ENCODE results near the gene ABCB11. TPM values are rescaled to one million over a fixed set of nuclear protein-coding genes. Genes with fewer than 3 reads are reported as not detected.

ABCB11 gene
- total RNA-seq, 1 experiment from 2014 or later, result 1.3 TPM

DNA sequence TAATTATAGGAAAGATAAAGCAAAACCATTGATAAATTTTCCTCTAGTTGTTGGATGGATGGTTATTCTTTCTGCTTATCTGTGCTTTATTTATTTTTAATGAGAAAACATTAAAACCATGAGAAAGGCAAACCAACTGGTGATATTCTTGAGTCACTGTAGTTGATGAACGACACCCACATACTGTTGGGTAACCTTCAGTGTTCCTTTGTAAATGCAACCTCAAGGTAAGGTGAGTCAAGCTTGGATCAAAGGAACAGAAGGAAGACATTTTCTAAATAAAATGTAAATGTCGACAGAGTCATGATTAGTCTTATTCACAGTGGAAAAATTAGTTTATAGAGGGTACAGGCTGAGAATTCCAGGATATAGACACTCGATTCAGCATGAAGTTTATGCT, 12.7 kb downstream of the ABCB11 start:
- no peak overlapping the region for H3K27ac Mint-ChIP-seq (ENCODE audit: unreplicated experiment)

DNA sequence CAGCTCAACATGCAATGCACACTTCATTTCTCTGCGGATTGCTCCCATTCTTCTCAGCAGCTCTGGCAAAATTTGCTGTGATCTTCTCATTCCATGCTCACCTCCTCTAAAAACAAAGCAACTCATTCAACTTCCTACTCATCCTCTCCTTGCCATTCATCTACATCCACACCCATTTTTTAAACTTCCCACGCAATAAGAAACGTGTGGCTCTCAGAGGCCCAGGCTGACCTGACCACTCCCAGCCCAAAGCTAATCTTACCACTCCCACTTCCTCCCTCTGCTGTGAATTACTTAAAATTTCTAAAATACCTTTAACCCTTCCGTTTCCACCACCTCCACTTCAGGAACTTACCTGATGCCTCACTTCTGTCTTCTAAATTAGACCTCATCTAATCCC, 15.2 kb downstream of the ABCB11 start:
- peak; percentile 58 for DNase-seq
- intact Hi-C loops (cut with micrococcal nuclease; ENCODE audit: unreplicated experiment), result no loop called here
- Mint-ChIP-seq H3K27me3 (ENCODE audit: unreplicated experiment) (no peaks in the 10 kb centered on the region), H3K9me3 (ENCODE audit: low read depth, unreplicated experiment) (peaks cover 10% of the 10 kb centered on the region), H3K4me3 (ENCODE audit: low read depth, unreplicated experiment) (peak overlapping the region; percentile 2), H3K4me1 (ENCODE audit: low read depth, unreplicated experiment) (peaks cover 61% of the 10 kb centered on the region), H3K36me3 (ENCODE audit: insufficient read depth, unreplicated experiment) (peaks cover 30% of the 10 kb centered on the region), H3K27ac (ENCODE audit: unreplicated experiment) (peak overlapping the region; percentile 87)
- TF ChIP-seq, protein P1, sequence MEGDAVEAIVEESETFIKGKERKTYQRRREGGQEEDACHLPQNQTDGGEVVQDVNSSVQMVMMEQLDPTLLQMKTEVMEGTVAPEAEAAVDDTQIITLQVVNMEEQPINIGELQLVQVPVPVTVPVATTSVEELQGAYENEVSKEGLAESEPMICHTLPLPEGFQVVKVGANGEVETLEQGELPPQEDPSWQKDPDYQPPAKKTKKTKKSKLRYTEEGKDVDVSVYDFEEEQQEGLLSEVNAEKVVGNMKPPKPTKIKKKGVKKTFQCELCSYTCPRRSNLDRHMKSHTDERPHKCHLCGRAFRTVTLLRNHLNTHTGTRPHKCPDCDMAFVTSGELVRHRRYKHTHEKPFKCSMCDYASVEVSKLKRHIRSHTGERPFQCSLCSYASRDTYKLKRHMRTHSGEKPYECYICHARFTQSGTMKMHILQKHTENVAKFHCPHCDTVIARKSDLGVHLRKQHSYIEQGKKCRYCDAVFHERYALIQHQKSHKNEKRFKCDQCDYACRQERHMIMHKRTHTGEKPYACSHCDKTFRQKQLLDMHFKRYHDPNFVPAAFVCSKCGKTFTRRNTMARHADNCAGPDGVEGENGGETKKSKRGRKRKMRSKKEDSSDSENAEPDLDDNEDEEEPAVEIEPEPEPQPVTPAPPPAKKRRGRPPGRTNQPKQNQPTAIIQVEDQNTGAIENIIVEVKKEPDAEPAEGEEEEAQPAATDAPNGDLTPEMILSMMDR (IDR thresholded peaks at IDR 0.05; ENCODE audit: unreplicated experiment), result no peak
- CTCF ChIA-PET, result interaction anchor here (1.6 to 3.6 kb wide), 3 partner anchors 10 to 51 kb away, joined by 4 to 44 read pairs (median 6); no protein-coding TSS in a partner anchor
- no TSS peak for BruUV-seq (replicated peaks)

More for the DNA sequence above, 12.7 kb downstream of the ABCB11 start:
- Mint-ChIP-seq H3K4me3 (ENCODE audit: low read depth, unreplicated experiment) (no peak overlapping the region), H3K27me3 (ENCODE audit: unreplicated experiment) (no peaks in the 10 kb centered on the region), H3K9me3 (ENCODE audit: low read depth, unreplicated experiment) (peaks cover 10% of the 10 kb centered on the region), H3K36me3 (ENCODE audit: insufficient read depth, unreplicated experiment) (peaks cover 17% of the 10 kb centered on the region), H3K4me1 (ENCODE audit: low read depth, unreplicated experiment) (peaks cover 37% of the 10 kb centered on the region)
- TF ChIP-seq, protein P1 (IDR thresholded peaks at IDR 0.05; ENCODE audit: unreplicated experiment), result no peak
- DNase-seq, result no peak
- BruUV-seq (replicated peaks), result no TSS peak
- intact Hi-C loops (cut with micrococcal nuclease; ENCODE audit: unreplicated experiment), result no loop called here
- CTCF ChIA-PET, result interaction anchor here (0.7 kb wide), 1 partner anchor 16 kb away, joined by 3 read pairs; no protein-coding TSS in a partner anchor

DNA sequence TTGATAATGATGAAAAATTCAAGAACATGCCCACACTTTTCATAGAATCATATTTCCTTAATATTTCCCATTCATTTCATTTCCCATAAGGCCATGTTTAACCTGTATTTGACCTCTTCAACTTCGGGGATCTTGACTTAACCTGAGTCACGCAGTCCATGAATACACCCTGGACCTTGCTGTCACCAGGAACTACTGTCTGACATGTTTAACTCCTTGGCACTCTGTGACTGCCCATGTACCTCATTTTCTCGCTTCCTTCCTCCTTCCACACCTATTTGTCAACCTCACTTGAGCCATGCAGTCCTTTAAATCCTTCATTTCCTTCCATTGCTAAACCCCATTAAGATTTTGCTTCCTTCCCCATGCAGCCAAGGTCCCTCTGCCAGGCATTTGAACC, 16.3 kb downstream of the ABCB11 start:
- peak; percentile 74 for DNase-seq
- H3K36me3 Mint-ChIP-seq (ENCODE audit: insufficient read depth, unreplicated experiment), result peaks cover 30% of the 10 kb centered on the region
- H3K9me3 Mint-ChIP-seq (ENCODE audit: low read depth, unreplicated experiment), result peaks cover 10% of the 10 kb centered on the region
- H3K4me3 Mint-ChIP-seq (ENCODE audit: low read depth, unreplicated experiment), result peak overlapping the region; percentile 2
- CTCF ChIA-PET, result interaction anchor here (1.0 to 3.6 kb wide), 8 partner anchors 10 to 52 kb away, joined by 3 to 44 read pairs (median 4); no protein-coding TSS in a partner anchor
- intact Hi-C loops (cut with micrococcal nuclease; ENCODE audit: unreplicated experiment), result loop anchor here (1.0 kb wide), 3 partner anchors 20 to 199 kb away; no protein-coding TSS in a partner anchor
- peaks cover 73% of the 10 kb centered on the region for H3K4me1 Mint-ChIP-seq (ENCODE audit: low read depth, unreplicated experiment)
- H3K27ac Mint-ChIP-seq (ENCODE audit: unreplicated experiment), result peak overlapping the region; percentile 87
- TF ChIP-seq, protein P1 (IDR thresholded peaks at IDR 0.05; ENCODE audit: unreplicated experiment), result no peak
- BruUV-seq (replicated peaks), result no TSS peak
- H3K27me3 Mint-ChIP-seq (ENCODE audit: unreplicated experiment), result no peaks in the 10 kb centered on the region

DNA sequence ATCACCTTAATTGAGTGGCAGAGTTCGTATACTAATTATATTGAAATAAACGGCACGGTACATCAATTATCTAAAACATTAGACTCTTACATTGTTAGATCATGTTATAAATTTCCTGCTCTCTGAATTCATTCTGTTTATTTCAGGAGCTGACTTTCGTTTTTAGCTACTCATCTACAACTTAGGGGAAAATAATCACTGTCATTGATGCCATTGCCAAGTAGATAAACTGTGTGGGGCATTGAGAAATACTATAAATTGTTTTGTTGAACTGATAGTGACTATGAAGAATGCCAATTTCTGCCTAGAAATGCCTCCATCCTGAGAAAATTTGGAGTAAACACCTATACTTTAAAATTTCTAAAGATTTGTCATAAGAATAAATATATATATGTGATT, 17.5 kb downstream of the ABCB11 start:
- intact Hi-C loops (cut with micrococcal nuclease; ENCODE audit: unreplicated experiment), result loop anchor here (1.0 to 2.0 kb wide), 5 partner anchors 21 to 198 kb away; no protein-coding TSS in a partner anchor
- no TSS peak for BruUV-seq (replicated peaks)
- H3K4me3 Mint-ChIP-seq (ENCODE audit: low read depth, unreplicated experiment), result peak overlapping the region; percentile 35
- H3K4me1 Mint-ChIP-seq (ENCODE audit: low read depth, unreplicated experiment), result peaks cover 76% of the 10 kb centered on the region
- TF ChIP-seq, protein P1 (IDR thresholded peaks at IDR 0.05; ENCODE audit: unreplicated experiment), result no peak
- no peak for DNase-seq
- peak overlapping the region; percentile 87 for H3K27ac Mint-ChIP-seq (ENCODE audit: unreplicated experiment)
- no peaks in the 10 kb centered on the region for H3K27me3 Mint-ChIP-seq (ENCODE audit: unreplicated experiment)
- peaks cover 30% of the 10 kb centered on the region for H3K36me3 Mint-ChIP-seq (ENCODE audit: insufficient read depth, unreplicated experiment)
- CTCF ChIA-PET, result interaction anchor here (1.5 to 3.6 kb wide), 2 partner anchors 22 to 52 kb away, joined by 3 to 44 read pairs; no protein-coding TSS in a partner anchor
- H3K9me3 Mint-ChIP-seq (ENCODE audit: low read depth, unreplicated experiment), result peaks cover 5% of the 10 kb centered on the region
